Measurements from ENCODE around the gene SLK. TPM values are rescaled to one million over a fixed set of nuclear protein-coding genes. Genes with fewer than 3 reads are reported as not detected.

Gene SLK
- total RNA-seq, 1 experiment from 2014 or later = 40.8 TPM

DNA sequence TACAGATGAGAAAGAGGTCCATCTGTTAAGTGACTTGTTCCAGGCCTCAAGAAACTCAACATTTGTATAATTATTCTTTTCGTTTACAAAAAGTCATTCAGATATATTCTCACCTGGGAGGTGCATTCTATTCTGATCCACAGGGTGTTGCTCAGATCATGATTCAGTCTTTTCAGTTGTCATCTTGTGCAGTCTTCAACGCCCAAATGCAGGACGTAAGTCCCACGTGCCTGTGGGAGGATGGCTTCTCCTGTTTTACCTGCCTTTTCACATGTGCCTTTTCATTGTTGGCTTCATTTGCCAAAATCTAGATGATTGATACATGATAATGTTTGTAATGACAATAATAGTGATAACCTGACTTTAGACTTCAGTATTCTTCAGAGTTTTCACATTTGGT, 46.5 kb downstream of the SLK start:
- POLR2A ChIA-PET = no interaction called here
- no peak for ATAC-seq
- intact Hi-C loops (cut with micrococcal nuclease; ENCODE audit: unreplicated experiment) = no loop called here

DNA sequence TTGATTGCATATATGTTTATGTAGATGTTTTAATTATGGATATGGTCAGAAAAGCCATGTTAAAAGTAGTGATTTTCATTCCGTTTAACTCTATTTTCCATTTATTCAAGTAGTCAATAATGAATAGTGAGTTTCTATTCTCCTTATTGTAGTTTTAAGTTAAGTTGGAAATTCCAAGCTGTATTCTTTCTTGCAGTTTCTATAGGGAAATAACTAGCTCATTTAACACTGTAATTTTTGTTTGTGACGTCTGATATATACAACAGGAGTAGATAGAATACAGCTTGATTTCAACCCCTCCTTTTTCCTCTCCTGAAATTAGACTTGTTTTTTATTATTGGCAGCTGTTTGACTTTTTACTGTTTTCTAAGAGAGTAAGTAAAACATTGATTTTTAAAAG, 47.2 kb downstream of the SLK start:
- Histone ChIP-seq H3K9me3 (ENCODE audit: control insufficient read depth, insufficient read depth, low read depth, low read length) (no peaks in the 10 kb centered on the region), H3K4me3 (ENCODE audit: low read depth in 2 of 2, low read length in 2 of 2) (no peak overlapping the region), H3K36me3 (ENCODE audit: control insufficient read depth, insufficient read depth, low read length) (peaks cover 5% of the 10 kb centered on the region; the same call in 1 of the 2 replicates), H3K27me3 (ENCODE audit: control insufficient read depth, insufficient read depth, low read length) (no peaks in the 10 kb centered on the region), H3K27ac (ENCODE audit: low read length) (no peak overlapping the region), H3K4me1 (ENCODE audit: control insufficient read depth, insufficient read depth, low read length) (no peaks in the 10 kb centered on the region)
- ATAC-seq = no peak
- intact Hi-C loops (cut with micrococcal nuclease; ENCODE audit: unreplicated experiment) (no loop called here), in situ Hi-C loops (cut with HindIII; ENCODE audit: low pct_unique_long_range_greater_than_20kb, low sequenced_read_pairs) (no loop called here)
- CTCF ChIA-PET = no interaction called here
- DNase-seq (ENCODE audit: low read depth, low spot score) = no peak
- BruUV-seq (replicated peaks) = no TSS peak
- POLR2A ChIA-PET = no interaction called here
- TF ChIP-seq TCF7L2 (IDR thresholded peaks at IDR 0.05; ENCODE audit: low read depth, low read length) (no peak), SIN3A (IDR thresholded peaks at IDR 0.05; ENCODE audit: borderline replicate concordance, insufficient read depth, low read depth, low read length) (no peak), POLR2AphosphoS5 (IDR thresholded peaks at IDR 0.05; ENCODE audit: low read depth, low read length) (no peak)
- TF ChIP-seq, protein P1, sequence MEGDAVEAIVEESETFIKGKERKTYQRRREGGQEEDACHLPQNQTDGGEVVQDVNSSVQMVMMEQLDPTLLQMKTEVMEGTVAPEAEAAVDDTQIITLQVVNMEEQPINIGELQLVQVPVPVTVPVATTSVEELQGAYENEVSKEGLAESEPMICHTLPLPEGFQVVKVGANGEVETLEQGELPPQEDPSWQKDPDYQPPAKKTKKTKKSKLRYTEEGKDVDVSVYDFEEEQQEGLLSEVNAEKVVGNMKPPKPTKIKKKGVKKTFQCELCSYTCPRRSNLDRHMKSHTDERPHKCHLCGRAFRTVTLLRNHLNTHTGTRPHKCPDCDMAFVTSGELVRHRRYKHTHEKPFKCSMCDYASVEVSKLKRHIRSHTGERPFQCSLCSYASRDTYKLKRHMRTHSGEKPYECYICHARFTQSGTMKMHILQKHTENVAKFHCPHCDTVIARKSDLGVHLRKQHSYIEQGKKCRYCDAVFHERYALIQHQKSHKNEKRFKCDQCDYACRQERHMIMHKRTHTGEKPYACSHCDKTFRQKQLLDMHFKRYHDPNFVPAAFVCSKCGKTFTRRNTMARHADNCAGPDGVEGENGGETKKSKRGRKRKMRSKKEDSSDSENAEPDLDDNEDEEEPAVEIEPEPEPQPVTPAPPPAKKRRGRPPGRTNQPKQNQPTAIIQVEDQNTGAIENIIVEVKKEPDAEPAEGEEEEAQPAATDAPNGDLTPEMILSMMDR (IDR thresholded peaks at IDR 0.05) = no peak
- TF ChIP-seq, protein P2, sequence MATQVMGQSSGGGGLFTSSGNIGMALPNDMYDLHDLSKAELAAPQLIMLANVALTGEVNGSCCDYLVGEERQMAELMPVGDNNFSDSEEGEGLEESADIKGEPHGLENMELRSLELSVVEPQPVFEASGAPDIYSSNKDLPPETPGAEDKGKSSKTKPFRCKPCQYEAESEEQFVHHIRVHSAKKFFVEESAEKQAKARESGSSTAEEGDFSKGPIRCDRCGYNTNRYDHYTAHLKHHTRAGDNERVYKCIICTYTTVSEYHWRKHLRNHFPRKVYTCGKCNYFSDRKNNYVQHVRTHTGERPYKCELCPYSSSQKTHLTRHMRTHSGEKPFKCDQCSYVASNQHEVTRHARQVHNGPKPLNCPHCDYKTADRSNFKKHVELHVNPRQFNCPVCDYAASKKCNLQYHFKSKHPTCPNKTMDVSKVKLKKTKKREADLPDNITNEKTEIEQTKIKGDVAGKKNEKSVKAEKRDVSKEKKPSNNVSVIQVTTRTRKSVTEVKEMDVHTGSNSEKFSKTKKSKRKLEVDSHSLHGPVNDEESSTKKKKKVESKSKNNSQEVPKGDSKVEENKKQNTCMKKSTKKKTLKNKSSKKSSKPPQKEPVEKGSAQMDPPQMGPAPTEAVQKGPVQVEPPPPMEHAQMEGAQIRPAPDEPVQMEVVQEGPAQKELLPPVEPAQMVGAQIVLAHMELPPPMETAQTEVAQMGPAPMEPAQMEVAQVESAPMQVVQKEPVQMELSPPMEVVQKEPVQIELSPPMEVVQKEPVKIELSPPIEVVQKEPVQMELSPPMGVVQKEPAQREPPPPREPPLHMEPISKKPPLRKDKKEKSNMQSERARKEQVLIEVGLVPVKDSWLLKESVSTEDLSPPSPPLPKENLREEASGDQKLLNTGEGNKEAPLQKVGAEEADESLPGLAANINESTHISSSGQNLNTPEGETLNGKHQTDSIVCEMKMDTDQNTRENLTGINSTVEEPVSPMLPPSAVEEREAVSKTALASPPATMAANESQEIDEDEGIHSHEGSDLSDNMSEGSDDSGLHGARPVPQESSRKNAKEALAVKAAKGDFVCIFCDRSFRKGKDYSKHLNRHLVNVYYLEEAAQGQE (IDR thresholded peaks at IDR 0.05; ENCODE audit: insufficient read depth in 1 of 2, low read depth in 2 of 2, low read length in 1 of 2) = no peak

More for the DNA sequence above, 46.5 kb downstream of the SLK start:
- no peak overlapping the region for H3K4me3 ChIP-seq (ENCODE audit: low read depth in 2 of 2, low read length in 2 of 2)
- TF ChIP-seq TCF7L2 (IDR thresholded peaks at IDR 0.05; ENCODE audit: low read depth, low read length) (no peak), SIN3A (IDR thresholded peaks at IDR 0.05; ENCODE audit: borderline replicate concordance, insufficient read depth, low read depth, low read length) (no peak), POLR2AphosphoS5 (IDR thresholded peaks at IDR 0.05; ENCODE audit: low read depth, low read length) (no peak)
- TF ChIP-seq, protein P2 (IDR thresholded peaks at IDR 0.05; ENCODE audit: insufficient read depth in 1 of 2, low read depth in 2 of 2, low read length in 1 of 2) = no peak
- TF ChIP-seq, protein P1 (IDR thresholded peaks at IDR 0.05) = no peak
- H3K36me3 ChIP-seq (ENCODE audit: control insufficient read depth, insufficient read depth, low read length) = peaks cover 9% of the 10 kb centered on the region; the same call in 1 of the 2 replicates
- CTCF ChIA-PET = no interaction called here
- no peak overlapping the region for H3K27ac ChIP-seq (ENCODE audit: low read length)
- no peak for DNase-seq (ENCODE audit: low read depth, low spot score)
- in situ Hi-C loops (cut with HindIII; ENCODE audit: low pct_unique_long_range_greater_than_20kb, low sequenced_read_pairs) = no loop called here
- H3K27me3 ChIP-seq (ENCODE audit: control insufficient read depth, insufficient read depth, low read length) = no peaks in the 10 kb centered on the region
- no peaks in the 10 kb centered on the region for H3K4me1 ChIP-seq (ENCODE audit: control insufficient read depth, insufficient read depth, low read length)
- no TSS peak for BruUV-seq (replicated peaks)
- H3K9me3 ChIP-seq (ENCODE audit: control insufficient read depth, insufficient read depth, low read depth, low read length) = no peaks in the 10 kb centered on the region

Data from Panc1 (cell line).